AG10803 (cell line): ENCODE results near the gene CADM3.
A peak's percentile ranks its signal among the peaks of the same experiment; 100 is the strongest.

ENCODE experiments used
- DNase-seq: peaks from one replicate; pipeline ENCODE4 v3.0.0; 2010; ENCODE audit warnings: low read depth
- H3K4me3 ChIP-seq: 2 replicates; pipeline ENCODE4 v1.5.1; 2011; ENCODE audit warnings: mild to moderate bottlenecking, low read length, control low read depth
- TF ChIP-seq, protein P1 (sequence below): conservative IDR thresholded peaks from 2 replicates; pipeline ENCODE4 v1.5.1; 2011; ENCODE audit warnings: mild to moderate bottlenecking, low read length, control low read depth, inconsistent platforms

Gene CADM3

DNA sequence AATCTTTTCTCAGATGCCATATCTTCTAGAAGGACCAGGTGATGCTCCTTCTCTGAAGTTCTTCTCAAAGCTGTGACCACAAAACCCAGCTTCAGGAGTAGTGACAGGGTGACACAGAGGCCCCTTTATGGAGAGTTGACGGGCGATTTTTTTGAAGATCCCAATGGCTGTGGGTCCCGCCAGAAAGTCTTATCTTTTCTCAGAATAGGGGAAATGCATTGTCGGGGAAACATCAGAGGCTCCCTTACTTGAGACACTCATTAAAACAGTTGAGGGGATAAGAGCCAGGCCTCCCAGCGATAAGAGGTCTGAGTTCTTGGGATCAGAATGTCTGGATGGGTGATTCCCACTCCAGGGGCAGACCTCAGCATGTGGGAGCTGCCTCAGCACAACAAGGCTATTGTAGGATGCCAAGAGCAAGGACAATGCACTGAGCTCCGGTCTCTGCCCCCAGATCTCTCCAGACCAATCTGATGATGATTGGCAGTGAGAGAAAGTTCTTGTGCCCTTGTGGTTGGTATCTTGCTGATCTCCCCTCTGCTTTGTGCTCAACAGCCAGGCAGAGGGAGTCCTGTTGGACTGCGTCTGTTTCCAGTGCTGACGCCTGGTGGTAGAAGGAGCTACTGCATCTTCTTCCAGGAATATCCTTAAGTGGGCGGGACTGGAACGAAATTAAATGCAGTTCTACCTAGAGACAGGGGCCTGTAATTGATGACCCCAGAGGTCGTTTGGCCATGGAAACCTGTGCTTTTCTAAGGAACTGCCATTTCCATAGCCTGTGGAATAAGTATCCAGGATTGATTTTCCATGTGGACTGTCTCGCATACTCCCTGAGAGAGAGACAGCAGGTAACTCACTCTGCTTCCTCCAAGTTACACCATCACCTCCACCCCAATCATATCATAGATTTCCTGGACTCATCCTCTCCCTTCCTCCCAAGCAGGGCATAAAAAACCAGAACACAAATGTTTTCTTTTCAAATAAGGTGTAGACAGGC is 26.4 kb downstream of the CADM3 start:
- TF ChIP-seq, protein P1, sequence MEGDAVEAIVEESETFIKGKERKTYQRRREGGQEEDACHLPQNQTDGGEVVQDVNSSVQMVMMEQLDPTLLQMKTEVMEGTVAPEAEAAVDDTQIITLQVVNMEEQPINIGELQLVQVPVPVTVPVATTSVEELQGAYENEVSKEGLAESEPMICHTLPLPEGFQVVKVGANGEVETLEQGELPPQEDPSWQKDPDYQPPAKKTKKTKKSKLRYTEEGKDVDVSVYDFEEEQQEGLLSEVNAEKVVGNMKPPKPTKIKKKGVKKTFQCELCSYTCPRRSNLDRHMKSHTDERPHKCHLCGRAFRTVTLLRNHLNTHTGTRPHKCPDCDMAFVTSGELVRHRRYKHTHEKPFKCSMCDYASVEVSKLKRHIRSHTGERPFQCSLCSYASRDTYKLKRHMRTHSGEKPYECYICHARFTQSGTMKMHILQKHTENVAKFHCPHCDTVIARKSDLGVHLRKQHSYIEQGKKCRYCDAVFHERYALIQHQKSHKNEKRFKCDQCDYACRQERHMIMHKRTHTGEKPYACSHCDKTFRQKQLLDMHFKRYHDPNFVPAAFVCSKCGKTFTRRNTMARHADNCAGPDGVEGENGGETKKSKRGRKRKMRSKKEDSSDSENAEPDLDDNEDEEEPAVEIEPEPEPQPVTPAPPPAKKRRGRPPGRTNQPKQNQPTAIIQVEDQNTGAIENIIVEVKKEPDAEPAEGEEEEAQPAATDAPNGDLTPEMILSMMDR: peak; percentile 98
- no peak overlapping the region for H3K4me3 ChIP-seq
- DNase-seq: peak; percentile 74

DNA sequence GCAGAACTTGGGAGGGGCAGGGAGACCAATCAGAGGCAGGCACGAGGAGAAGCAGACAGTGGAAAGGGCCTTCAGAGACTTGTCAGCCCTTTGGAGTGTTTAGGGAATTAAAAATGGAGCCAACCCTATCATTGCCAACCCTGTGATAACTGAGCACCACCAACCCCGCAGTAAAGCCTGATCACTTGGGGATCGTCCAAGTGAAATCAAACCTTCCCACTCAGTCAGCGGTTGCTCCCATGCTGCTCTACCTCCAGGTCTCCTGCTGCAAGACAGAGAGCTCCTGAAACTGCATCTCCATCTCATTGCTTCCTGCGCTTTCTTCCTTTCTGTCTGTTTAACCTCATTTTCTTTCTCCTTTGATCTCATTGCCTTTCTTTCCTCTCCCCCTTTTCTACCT is 28.5 kb downstream of the CADM3 start:
- DNase-seq: no peak
- no peak overlapping the region for H3K4me3 ChIP-seq
- TF ChIP-seq, protein P1: no peak

DNA sequence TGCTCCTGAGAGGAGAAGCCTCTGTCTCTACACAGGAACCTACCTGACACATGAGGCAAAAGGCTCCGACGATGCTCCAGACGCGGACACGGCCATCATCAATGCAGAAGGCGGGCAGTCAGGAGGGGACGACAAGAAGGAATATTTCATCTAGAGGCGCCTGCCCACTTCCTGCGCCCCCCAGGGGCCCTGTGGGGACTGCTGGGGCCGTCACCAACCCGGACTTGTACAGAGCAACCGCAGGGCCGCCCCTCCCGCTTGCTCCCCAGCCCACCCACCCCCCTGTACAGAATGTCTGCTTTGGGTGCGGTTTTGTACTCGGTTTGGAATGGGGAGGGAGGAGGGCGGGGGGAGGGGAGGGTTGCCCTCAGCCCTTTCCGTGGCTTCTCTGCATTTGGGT is 29.4 kb downstream of the CADM3 start:
- TF ChIP-seq, protein P1: no peak
- H3K4me3 ChIP-seq: no peak overlapping the region
- no peak for DNase-seq

DNA sequence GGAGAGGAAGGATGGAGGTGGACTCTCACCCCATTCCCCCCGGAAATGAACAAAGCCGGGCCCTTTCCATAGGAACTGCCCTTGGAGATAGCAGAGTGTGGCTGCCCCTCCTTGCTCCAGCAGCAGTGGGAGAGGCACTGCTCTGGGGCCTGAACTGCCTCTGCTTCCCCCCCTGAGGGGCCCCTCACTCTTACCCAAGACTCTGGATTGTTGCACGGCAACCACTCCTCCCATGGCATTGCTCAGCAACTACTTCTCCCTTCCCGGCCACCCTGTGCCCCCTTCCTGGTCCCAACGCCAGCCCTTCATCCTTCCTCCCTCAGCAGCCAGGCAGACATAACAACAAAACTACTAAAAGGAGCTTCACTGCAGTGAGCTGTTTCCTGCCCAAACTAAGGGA is 30.2 kb downstream of the CADM3 start:
- no peak for DNase-seq
- no peak overlapping the region for H3K4me3 ChIP-seq
- TF ChIP-seq, protein P1: no peak

DNA sequence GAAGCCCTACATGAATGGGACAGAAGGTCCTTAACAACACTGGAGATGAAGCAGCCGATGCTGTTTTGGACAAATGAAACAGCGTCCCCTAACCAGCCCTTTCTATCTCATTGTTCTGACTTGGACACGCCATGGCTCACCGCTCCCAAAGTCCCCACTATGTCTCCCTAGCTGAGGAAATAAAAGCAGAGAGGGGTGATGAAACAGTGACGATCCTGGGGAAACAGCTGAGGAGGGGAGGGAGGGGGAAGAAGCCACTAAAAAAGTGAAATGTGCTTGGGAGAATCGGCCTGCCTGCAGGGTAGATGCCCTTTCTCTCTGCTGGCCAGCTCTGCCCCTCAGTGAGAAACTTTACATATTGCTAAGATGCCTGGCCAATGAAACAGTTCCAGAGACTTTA is 32.2 kb downstream of the CADM3 start:
- DNase-seq: no peak
- H3K4me3 ChIP-seq: no peak overlapping the region
- TF ChIP-seq, protein P1: no peak

DNA sequence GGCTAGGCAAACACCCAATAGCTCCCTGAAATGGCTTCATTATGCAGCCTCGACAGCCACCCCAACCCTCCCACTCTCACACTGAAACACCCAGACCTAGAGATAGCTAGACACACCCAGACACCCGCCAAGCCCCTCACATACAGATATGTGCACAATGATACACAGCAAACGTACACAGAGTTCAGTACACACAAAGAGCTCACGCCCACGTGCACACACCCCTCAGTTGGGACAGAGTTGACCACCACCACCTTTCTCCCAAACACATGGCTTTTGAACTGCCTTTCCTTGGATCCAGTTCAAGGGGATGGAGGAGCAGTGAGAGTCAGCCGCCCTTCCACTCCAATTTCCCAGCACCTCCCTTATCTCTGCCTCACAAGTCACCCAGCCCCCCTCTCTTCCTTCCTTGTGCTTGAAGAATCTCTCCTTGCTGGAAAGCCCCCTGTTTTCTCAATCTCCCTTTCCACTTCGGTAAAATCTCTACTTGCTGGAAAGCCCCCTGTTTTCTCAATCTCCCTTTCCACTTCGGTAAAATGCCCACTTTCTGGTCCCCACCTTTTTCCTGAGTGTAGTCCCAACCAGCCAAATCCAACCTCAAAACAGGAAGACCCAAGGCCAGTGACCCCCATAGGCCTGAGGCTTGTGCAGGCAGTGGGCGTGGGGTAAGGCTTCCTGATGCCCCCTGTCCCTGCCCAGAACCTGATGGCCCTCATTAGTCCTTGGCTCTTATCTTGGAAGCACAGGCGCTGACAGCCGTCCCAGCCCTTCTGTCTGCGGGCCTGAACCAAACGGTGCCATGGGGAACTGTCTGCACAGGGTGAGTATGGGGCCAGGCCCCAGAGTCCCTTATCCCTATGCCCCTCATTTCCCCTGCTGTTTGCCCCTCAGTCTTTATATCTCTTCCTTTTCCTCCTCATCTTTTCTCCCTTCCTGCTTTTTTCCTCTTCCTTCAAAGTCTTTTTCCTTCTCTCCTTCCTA is 33.0 kb downstream of the CADM3 start, which contains the start of gene ACKR1:
TSS of gene ACKR1 (plus strand) at position 715 of the 981 bp plus-strand sequence. CDS start at position 800, 85 bp downstream.
- H3K4me3 ChIP-seq: no peak within 1 kb of the TSS
- TF ChIP-seq, protein P1: no peak
- no peak for DNase-seq
